ENCODE results near the gene PAGR1. TPM values are rescaled to one million over a fixed set of nuclear protein-coding genes. Genes with fewer than 3 reads are reported as not detected.

PAGR1 gene
- total and polyA plus RNA-seq, 2 experiments from 2014 or later, result 19.3 to 23.6 TPM

- Histone ChIP-seq H3K4me2 (ENCODE audit: unreplicated experiment) (peak overlapping the region; percentile 18), H3K4me3 (no peak overlapping the region), H3K9me3 (ENCODE audit: low read depth) (no peaks in the 10 kb centered on the region), H3K79me2 (ENCODE audit: insufficient read depth) (no peaks in the 10 kb centered on the region), H3K9me2 (ENCODE audit: insufficient read depth) (no peaks in the 10 kb centered on the region), H3K9ac (peak overlapping the region; percentile 11; the same call in 1 of the 2 replicates), H4K20me1 (ENCODE audit: insufficient read depth) (no peaks in the 10 kb centered on the region), H3K4me1 (ENCODE audit: insufficient read depth) (peaks cover 17% of the 10 kb centered on the region), H3K27me3 (replicated peaks; ENCODE audit: insufficient read depth) (no peaks in the 10 kb centered on the region), H3K36me3 (ENCODE audit: low read depth) (0 out of 2 replicates have a peak, but pooled peaks cover 4% of the 10 kb centered on the region), H3K27ac (peak overlapping the region; percentile 34), H3F3A (ENCODE audit: insufficient read depth) (peaks cover 38% of the 10 kb centered on the region; the same call in 1 of the 2 replicates), H2AFZ (peak overlapping the region; percentile 9; the same call in 1 of the 2 replicates)
- in situ Hi-C loops (cut with MboI), result no loop called here
- 7 to 9% methylated on average over 7 of the region's 7 CpGs for WGBS, 2 experiments (ENCODE audit: low coverage in 1 of 2, low lambda C conversion rate in 2 of 2, missing lambda C conversion rate in 2 of 2)
- no peak for TF ChIP-seq EZH2phosphoT487 (IDR thresholded peaks at IDR 0.05; ENCODE audit: insufficient read depth, low read depth)
- no peak for TF ChIP-seq EZH2 (IDR thresholded peaks at IDR 0.05; ENCODE audit: insufficient read depth, poor library complexity, severe bottlenecking)
- peak; percentile 87 for DNase-seq
These were observed 36.7 kb downstream of the PAGR1 start for GRCh38 chr16:29852654-29853053.

GRCh38 chr16:29854520-29855100 is 38.7 kb downstream of the PAGR1 start:
- 94 to 95% methylated on average over 5 of the region's 5 CpGs for WGBS, 2 experiments (ENCODE audit: low coverage in 1 of 2, low lambda C conversion rate in 2 of 2, missing lambda C conversion rate in 2 of 2)
- H3K9me2 ChIP-seq (ENCODE audit: insufficient read depth), result no peaks in the 10 kb centered on the region
- TF ChIP-seq EZH2phosphoT487 (IDR thresholded peaks at IDR 0.05; ENCODE audit: insufficient read depth, low read depth) (no peak), EZH2 (IDR thresholded peaks at IDR 0.05; ENCODE audit: insufficient read depth, poor library complexity, severe bottlenecking) (no peak)
- DNase-seq, result peak; percentile 36
- no peaks in the 10 kb centered on the region for H3K79me2 ChIP-seq (ENCODE audit: insufficient read depth)
- peaks cover 20% of the 10 kb centered on the region for H3K4me1 ChIP-seq (ENCODE audit: insufficient read depth)
- H3K9me3 ChIP-seq (ENCODE audit: low read depth), result no peaks in the 10 kb centered on the region
- no peaks in the 10 kb centered on the region for H3K27me3 ChIP-seq (replicated peaks; ENCODE audit: insufficient read depth)
- H3K27ac ChIP-seq, result no peak overlapping the region
- H3K4me2 ChIP-seq (ENCODE audit: unreplicated experiment), result no peak overlapping the region
- H2AFZ ChIP-seq, result no peak overlapping the region
- H3K9ac ChIP-seq, result no peak overlapping the region
- no peak overlapping the region for H3K4me3 ChIP-seq
- peaks cover 40% of the 10 kb centered on the region for H3F3A ChIP-seq (ENCODE audit: insufficient read depth)
- in situ Hi-C loops (cut with MboI), result no loop called here
- no peaks in the 10 kb centered on the region for H3K36me3 ChIP-seq (ENCODE audit: low read depth)
- no peaks in the 10 kb centered on the region for H4K20me1 ChIP-seq (ENCODE audit: insufficient read depth)

GRCh38 chr16:29857133-29857760 is 41.3 kb downstream of the PAGR1 start:
- 12 to 13% methylated on average over 7 of the region's 7 CpGs for WGBS, 2 experiments (ENCODE audit: low coverage in 1 of 2, low lambda C conversion rate in 2 of 2, missing lambda C conversion rate in 2 of 2)
- peak overlapping the region; percentile 67 for H3K27ac ChIP-seq
- no peak overlapping the region for H3K4me3 ChIP-seq

GRCh38 chr16:29858149-29858849 is 42.3 kb downstream of the PAGR1 start:
- no peak overlapping the region for H3K4me2 ChIP-seq (ENCODE audit: unreplicated experiment)
- TF ChIP-seq EZH2 (IDR thresholded peaks at IDR 0.05; ENCODE audit: insufficient read depth, poor library complexity, severe bottlenecking), result no peak
- no peak for TF ChIP-seq EZH2phosphoT487 (IDR thresholded peaks at IDR 0.05; ENCODE audit: insufficient read depth, low read depth)
- H3K27me3 ChIP-seq (replicated peaks; ENCODE audit: insufficient read depth), result no peaks in the 10 kb centered on the region
- 81 to 85% methylated on average over 10 of the region's 10 CpGs for WGBS, 2 experiments (ENCODE audit: low coverage in 1 of 2, low lambda C conversion rate in 2 of 2, missing lambda C conversion rate in 2 of 2)
- 0 out of 2 replicates have a peak overlapping the region, but pooled peaks have one; percentile 67 for H3K27ac ChIP-seq
- H3K9me2 ChIP-seq (ENCODE audit: insufficient read depth), result no peaks in the 10 kb centered on the region
- no peaks in the 10 kb centered on the region for H4K20me1 ChIP-seq (ENCODE audit: insufficient read depth)
- H3K4me3 ChIP-seq, result no peak overlapping the region
- no peak for DNase-seq
- peaks cover 26% of the 10 kb centered on the region for H3F3A ChIP-seq (ENCODE audit: insufficient read depth)
- no peak overlapping the region for H2AFZ ChIP-seq
- no peak overlapping the region for H3K9ac ChIP-seq
- peaks cover 21% of the 10 kb centered on the region for H3K4me1 ChIP-seq (ENCODE audit: insufficient read depth)
- H3K79me2 ChIP-seq (ENCODE audit: insufficient read depth), result peaks cover 28% of the 10 kb centered on the region
- H3K36me3 ChIP-seq (ENCODE audit: low read depth), result no peaks in the 10 kb centered on the region
- in situ Hi-C loops (cut with MboI), result no loop called here
- no peaks in the 10 kb centered on the region for H3K9me3 ChIP-seq (ENCODE audit: low read depth)

More at GRCh38 chr16:29857133-29857760, 41.3 kb downstream of the PAGR1 start:
- no peaks in the 10 kb centered on the region for H3K27me3 ChIP-seq (replicated peaks; ENCODE audit: insufficient read depth)
- no peaks in the 10 kb centered on the region for H3K9me2 ChIP-seq (ENCODE audit: insufficient read depth)
- H3K79me2 ChIP-seq (ENCODE audit: insufficient read depth), result peaks cover 21% of the 10 kb centered on the region
- peak; percentile 86 for DNase-seq
- H3K4me1 ChIP-seq (ENCODE audit: insufficient read depth), result peaks cover 28% of the 10 kb centered on the region
- H3K4me2 ChIP-seq (ENCODE audit: unreplicated experiment), result peak overlapping the region; percentile 44
- H3K36me3 ChIP-seq (ENCODE audit: low read depth), result no peaks in the 10 kb centered on the region
- H3F3A ChIP-seq (ENCODE audit: insufficient read depth), result peaks cover 32% of the 10 kb centered on the region
- in situ Hi-C loops (cut with MboI), result no loop called here
- no peak overlapping the region for H2AFZ ChIP-seq
- peak overlapping the region; percentile 30; the same call in 1 of the 2 replicates for H3K9ac ChIP-seq
- H4K20me1 ChIP-seq (ENCODE audit: insufficient read depth), result no peaks in the 10 kb centered on the region
- TF ChIP-seq EZH2phosphoT487 (IDR thresholded peaks at IDR 0.05; ENCODE audit: insufficient read depth, low read depth) (no peak), EZH2 (IDR thresholded peaks at IDR 0.05; ENCODE audit: insufficient read depth, poor library complexity, severe bottlenecking) (no peak)
- no peaks in the 10 kb centered on the region for H3K9me3 ChIP-seq (ENCODE audit: low read depth)
